Activated CD4-positive, CD25-positive, alpha-beta regulatory T cell treated with anti-CD3 and anti-CD28 coated beads, Interleukin-2, amount 50 U/mL, for 24 hours (primary cell): ENCODE measurements around the gene GRIK4.

ENCODE experiments used
- ATAC-seq, 2 donors: fragments of 150-1000 bp; cut with Tn5 transposase; one replicate each; pipeline ENCODE4 v1.10.0; 2021; ENCODE audit warnings: mild to moderate bottlenecking in 1 of 2, moderate library complexity in 1 of 2

The GRIK4 gene

GRCh38 chr11:120859552-120860295 lies 348.2 kb downstream of the GRIK4 start:
- no peak for ATAC-seq

DNA sequence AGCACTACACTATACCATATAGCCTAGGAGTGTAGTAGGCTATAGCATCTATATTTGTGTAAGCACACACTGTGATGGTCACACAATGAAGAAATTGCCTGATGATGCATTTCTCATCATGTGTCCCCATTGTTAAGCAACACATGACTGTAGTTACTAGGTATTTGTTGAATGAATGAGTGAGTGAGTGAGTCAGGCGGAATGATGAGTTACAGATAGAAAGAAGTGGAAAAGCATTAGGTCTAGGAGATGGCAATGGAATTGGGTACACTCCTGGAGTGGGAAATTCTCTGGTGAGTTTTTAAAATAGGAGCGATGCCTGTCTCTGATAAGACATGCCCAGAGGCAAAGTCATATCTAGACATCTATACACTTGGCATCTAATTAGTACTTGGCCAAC lies 351.8 kb downstream of the GRIK4 start:
- ATAC-seq: no peak

DNA sequence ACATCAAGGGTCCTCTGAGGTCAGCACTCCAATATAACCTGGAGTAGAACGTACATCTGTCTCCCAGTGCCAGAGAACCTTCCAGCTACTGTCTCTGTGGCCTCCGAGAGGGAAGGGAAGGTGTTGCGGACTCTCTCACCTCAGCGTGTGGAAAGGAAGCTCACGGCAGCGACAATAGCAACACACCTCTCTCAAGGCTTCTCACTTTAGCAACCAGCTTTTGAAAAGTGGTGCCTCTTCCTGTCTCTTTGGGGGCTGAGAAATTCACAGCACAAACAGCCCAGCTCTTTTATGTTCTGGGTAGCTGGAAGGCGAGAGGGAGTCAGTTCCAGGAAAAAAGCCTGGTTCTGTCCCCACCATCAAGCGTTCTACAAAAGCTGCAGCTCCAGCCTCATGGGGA lies 355.5 kb downstream of the GRIK4 start:
- ATAC-seq: no peak

DNA sequence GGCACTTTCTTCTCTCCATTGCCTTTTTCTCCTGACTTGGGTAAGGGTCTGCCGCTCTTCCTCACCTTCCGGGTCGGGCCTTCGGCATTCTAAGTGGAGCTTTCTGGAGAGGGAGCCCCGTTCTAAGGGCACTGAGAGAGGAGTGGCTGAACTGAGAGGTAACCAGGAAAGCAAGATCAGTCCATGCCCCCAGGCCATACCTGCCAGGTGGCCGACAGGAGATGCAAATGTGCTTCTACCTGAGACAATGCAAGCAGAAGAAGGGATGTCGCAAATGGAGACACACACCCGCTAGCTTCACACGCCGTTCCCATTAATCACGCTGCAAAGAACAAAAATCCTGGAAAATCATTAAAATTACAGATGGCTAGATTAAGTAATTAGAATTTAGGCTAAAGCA lies 356.0 kb downstream of the GRIK4 start:
- no peak for ATAC-seq

- no peak for ATAC-seq
Measured at GRCh38 chr11:120867988-120868387, 356.4 kb downstream of the GRIK4 start.

DNA sequence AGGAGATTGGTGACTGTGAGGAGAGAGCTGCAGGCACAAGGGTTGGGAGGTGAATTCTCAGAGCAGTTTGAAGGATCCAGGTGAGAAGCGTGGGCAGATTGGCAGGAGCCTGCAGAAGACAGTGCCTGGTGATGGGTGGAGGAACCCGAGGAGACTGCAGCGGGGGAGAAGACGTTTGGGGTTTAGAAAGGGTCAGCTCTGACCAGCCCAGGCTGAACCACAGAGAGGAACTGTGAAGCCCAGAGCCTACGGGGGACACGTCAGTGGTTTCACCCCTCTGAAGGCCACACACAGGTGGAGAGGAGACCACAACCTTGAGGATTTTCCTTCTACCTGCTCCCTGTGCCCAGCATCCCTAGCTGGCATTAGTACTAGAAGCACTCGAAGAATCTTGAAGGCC lies 357.5 kb downstream of the GRIK4 start:
- ATAC-seq: no peak

DNA sequence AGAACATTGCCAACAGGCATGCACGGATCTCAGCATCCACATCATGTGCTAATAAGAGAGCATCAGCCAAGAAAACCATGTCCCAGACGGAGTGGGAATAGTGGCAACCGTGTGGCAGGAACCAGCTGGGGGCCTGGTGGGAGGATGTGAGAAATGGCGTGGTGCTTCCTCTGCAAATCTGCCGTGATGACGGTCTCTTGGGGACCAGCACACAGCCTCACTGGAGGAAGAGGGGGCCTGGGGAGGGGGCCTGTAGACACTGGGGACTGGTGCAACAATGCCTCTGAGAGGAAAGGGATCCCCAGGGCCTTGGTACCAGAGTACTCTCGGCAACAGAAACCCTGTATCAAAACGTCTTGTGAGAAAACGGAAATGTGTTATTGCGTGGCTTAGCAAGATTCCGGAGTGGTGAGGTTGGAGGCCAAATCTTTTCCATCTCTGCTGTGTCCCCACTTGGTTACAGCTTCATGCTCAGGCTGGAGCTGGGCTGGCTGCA lies 358.0 kb downstream of the GRIK4 start:
- ATAC-seq: no peak

GRCh38 chr11:120871194-120871593 lies 359.6 kb downstream of the GRIK4 start:
- no peak for ATAC-seq

- no peak for ATAC-seq
Measured at GRCh38 chr11:120871924-120872323, 360.4 kb downstream of the GRIK4 start.

- ATAC-seq: no peak
Measured at GRCh38 chr11:120873966-120874735, 362.6 kb downstream of the GRIK4 start.

- ATAC-seq: no peak
Measured at GRCh38 chr11:120875986-120876385, 364.4 kb downstream of the GRIK4 start.

GRCh38 chr11:120877746-120878365 lies 366.3 kb downstream of the GRIK4 start:
- no peak for ATAC-seq

- no peak for ATAC-seq
Measured at GRCh38 chr11:120878781-120879180, 367.2 kb downstream of the GRIK4 start.

GRCh38 chr11:120880498-120881175 lies 369.1 kb downstream of the GRIK4 start:
- no peak for ATAC-seq

DNA sequence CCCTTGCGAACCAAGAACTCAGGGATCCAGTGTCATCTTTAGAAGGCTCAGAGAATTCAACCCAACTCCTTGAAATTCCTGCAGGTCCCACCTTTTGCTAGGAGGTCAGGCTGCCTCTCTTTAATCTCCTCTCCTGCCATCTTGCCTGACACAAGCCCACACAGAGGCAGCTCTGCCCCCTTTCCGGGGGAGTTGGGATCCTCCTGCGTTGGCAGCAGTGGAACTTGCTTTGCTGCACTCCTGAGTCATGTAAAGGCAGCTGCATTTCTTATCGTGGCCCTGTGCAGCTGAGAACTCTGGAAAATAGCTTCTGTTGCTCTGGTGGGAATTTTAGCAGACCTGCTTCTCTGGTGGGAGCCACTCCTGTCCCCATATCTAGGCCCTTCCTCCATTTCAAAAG lies 370.0 kb downstream of the GRIK4 start:
- no peak for ATAC-seq

DNA sequence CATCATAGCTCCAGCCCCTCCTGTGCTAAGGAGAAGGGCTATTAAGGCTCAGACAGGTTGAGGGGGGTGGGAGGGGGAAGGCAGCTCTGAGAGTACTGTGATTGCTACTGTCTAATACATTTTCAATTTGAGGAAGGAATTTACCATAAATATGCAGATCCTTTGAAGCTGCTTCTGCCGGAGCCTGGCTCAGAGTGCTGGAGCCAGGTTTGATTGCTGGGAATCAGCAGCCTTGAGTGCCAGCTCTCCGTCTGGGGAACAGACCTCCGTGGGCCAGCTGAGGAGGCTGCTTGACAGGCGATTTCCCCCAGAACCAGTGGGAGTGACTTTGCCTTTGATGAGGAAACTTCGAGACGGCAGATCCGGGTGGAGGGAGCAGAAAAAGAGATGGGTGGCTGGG lies 370.6 kb downstream of the GRIK4 start:
- ATAC-seq: no peak

- ATAC-seq: no peak
Measured at GRCh38 chr11:120883404-120884080, 372.0 kb downstream of the GRIK4 start.

GRCh38 chr11:120884154-120885020 lies 372.8 kb downstream of the GRIK4 start:
- ATAC-seq: no peak

GRCh38 chr11:120890609-120891320 lies 379.2 kb downstream of the GRIK4 start:
- no peak for ATAC-seq

GRCh38 chr11:120893440-120894201 lies 382.1 kb downstream of the GRIK4 start:
- no peak for ATAC-seq
